Mesothelial cell of epicardium (in vitro differentiated cells): ENCODE measurements around the gene FIG4. TPM values are rescaled to one million over a fixed set of nuclear protein-coding genes. Genes with fewer than 3 reads are reported as not detected.
"Not testable (repeated sequence)": the region's sequence is repeated elsewhere in the genome, so short reads cannot be mapped to it uniquely, and the experiment has no call there.

Source experiments
- DNase-seq, 2 experiments: peaks; one replicate each; pipeline ENCODE4 v3.0.0; 2021; ENCODE audit warnings: low spot score in 2 of 2; ENCODE audit not compliant: unreplicated experiment in 2 of 2
- H3K27ac Mint-ChIP-seq: 2 replicates; pipeline ENCODE4 v1.8.0; 2021; ENCODE audit warnings: mixed read lengths
- H3K27me3 Mint-ChIP-seq: 2 replicates; pipeline ENCODE4 v1.8.0; 2021; ENCODE audit warnings: low read depth, mixed read lengths
- H3K36me3 Mint-ChIP-seq: 2 replicates; pipeline ENCODE4 v1.8.0; 2021; ENCODE audit warnings: mixed read lengths
- H3K4me1 Mint-ChIP-seq: 2 replicates; pipeline ENCODE4 v1.8.0; 2021; ENCODE audit warnings: mixed read lengths
- H3K4me3 Mint-ChIP-seq: 2 replicates; pipeline ENCODE4 v1.8.0; 2021; ENCODE audit warnings: mild to moderate bottlenecking, moderate library complexity, mixed read lengths
- H3K9me3 Mint-ChIP-seq: 2 replicates; pipeline ENCODE4 v1.8.0; 2021; ENCODE audit warnings: mixed read lengths
- CTCF ChIP-seq: fragments of 200-600 bp; sonication (generic); IDR thresholded peaks from one replicate; pipeline ENCODE4 v1.5.0; 2021; ENCODE audit warnings: antibody characterized with exemption; ENCODE audit not compliant: unreplicated experiment
- total RNA-seq: library from RNA; stranded (reverse); gene quantifications from 3 replicates; pipeline ENCODE4 v1.2.1, GENCODE V29; 2021

FIG4 gene
- total RNA-seq, 1 donor from 2014 or later: 28.3 TPM

- Mint-ChIP-seq H3K4me3 (no peak overlapping the region), H3K27me3 (no peaks in the 10 kb centered on the region), H3K36me3 (peaks cover 6% of the 10 kb centered on the region), H3K4me1 (peaks cover 18% of the 10 kb centered on the region), H3K27ac (peak overlapping the region; percentile 50), H3K9me3 (peaks cover 4% of the 10 kb centered on the region)
- TF ChIP-seq CTCF: no peak
- DNase-seq: no peak
Observed at GRCh38 chr6:109672839-109673238, 18.3 kb upstream of the FIG4 start.

GRCh38 chr6:109676724-109677123, 14.4 kb upstream of the FIG4 start:
- peaks cover 3% of the 10 kb centered on the region for H3K36me3 Mint-ChIP-seq
- no peak overlapping the region for H3K27ac Mint-ChIP-seq
- no peaks in the 10 kb centered on the region for H3K27me3 Mint-ChIP-seq
- H3K4me1 Mint-ChIP-seq: peaks cover 17% of the 10 kb centered on the region
- DNase-seq: no peak
- H3K4me3 Mint-ChIP-seq: no peak overlapping the region
- H3K9me3 Mint-ChIP-seq: peaks cover 16% of the 10 kb centered on the region
- no peak for TF ChIP-seq CTCF

GRCh38 chr6:109678240-109678639, 12.9 kb upstream of the FIG4 start:
- Mint-ChIP-seq H3K4me1 (peaks cover 6% of the 10 kb centered on the region), H3K9me3 (peaks cover 28% of the 10 kb centered on the region), H3K36me3 (peaks cover 8% of the 10 kb centered on the region), H3K27ac (no peak overlapping the region), H3K4me3 (no peak overlapping the region), H3K27me3 (no peaks in the 10 kb centered on the region)
- DNase-seq: no peak
- TF ChIP-seq CTCF: no peak

- not testable (repeated sequence) for H3K4me1 Mint-ChIP-seq, DNase-seq, H3K27me3 Mint-ChIP-seq
- peaks cover 13% of the 10 kb centered on the region for H3K36me3 Mint-ChIP-seq
- peaks cover 35% of the 10 kb centered on the region for H3K9me3 Mint-ChIP-seq
- H3K27ac Mint-ChIP-seq: peak overlapping the region; percentile 82
- peak overlapping the region; percentile 50 for H3K4me3 Mint-ChIP-seq
Observed at GRCh38 chr6:109678661-109679505, 12.2 kb upstream of the FIG4 start.

- Mint-ChIP-seq H3K4me3 (no peak overlapping the region), H3K4me1 (peaks cover 11% of the 10 kb centered on the region), H3K27me3 (peaks cover 14% of the 10 kb centered on the region), H3K36me3 (peaks cover 14% of the 10 kb centered on the region), H3K27ac (no peak overlapping the region), H3K9me3 (peaks cover 24% of the 10 kb centered on the region)
- DNase-seq: no peak
- TF ChIP-seq CTCF: no peak
Observed at GRCh38 chr6:109686566-109687265, 4.4 kb upstream of the FIG4 start.

GRCh38 chr6:109687271-109687761, 3.8 kb upstream of the FIG4 start:
- Mint-ChIP-seq H3K36me3 (peaks cover 14% of the 10 kb centered on the region), H3K27me3 (peaks cover 14% of the 10 kb centered on the region), H3K27ac (no peak overlapping the region), H3K4me1 (peaks cover 17% of the 10 kb centered on the region), H3K9me3 (peaks cover 20% of the 10 kb centered on the region), H3K4me3 (no peak overlapping the region)
- no peak for DNase-seq
- TF ChIP-seq CTCF: no peak
